ENCODE measurements around the gene PSMA7. TPM values are rescaled to one million over a fixed set of nuclear protein-coding genes. Genes with fewer than 3 reads are reported as not detected.

Gene PSMA7
- total and polyA plus RNA-seq, 4 donors, result 136 to 259 (median 206) TPM

DNA sequence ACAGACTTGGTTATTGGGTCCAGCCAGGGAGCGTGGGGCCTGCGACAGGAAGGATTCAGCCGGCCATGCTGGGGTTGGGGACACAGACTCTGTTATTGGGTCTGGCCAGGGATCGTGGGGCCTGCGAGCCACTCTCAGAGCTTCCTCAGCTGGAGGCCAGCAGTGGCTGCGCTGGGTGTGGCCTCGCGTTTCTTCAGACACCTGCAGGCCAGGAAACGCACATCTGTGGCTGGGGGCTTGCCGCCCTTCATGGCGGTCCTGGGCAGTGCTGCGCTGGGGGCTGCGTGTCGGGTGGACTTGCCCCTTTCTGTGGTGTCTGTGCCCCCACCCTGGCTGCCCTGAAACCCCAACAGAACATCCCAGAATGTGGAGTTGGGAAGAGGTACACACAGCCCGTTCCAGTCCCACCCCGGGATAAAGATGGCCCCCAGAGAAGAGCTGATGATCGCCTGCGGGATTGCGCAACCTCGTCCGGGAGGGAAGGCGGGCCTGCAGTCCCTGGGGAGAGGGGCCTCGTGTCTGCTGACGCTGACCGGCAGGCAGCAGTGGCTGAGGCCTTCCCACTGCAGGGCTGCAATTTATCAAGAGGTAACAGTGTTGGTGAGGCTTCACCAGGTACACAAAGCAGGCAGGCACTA lies 22.7 kb upstream of the PSMA7 start:
- H3K27me3 ChIP-seq (ENCODE audit: control insufficient read depth in 1 of 2, insufficient read depth in 2 of 2, low read length in 1 of 2), result no peaks in the 10 kb centered on the region
- intact Hi-C loops (cut with DNase I), result no loop called here
- WGBS, 2 donors, result 87 to 91% methylated on average over 25 of the region's 25 CpGs
- ATAC-seq (ENCODE audit: low FRiP score) (peak; percentile 33), DNase-seq (no peak)
- no peak overlapping the region for H3K27ac ChIP-seq (ENCODE audit: low read depth in 1 of 2, low read length in 2 of 2)
- no peaks in the 10 kb centered on the region for H3K9me3 ChIP-seq (ENCODE audit: control insufficient read depth, low read length)
- no peak overlapping the region for H3K4me3 ChIP-seq (ENCODE audit: low read length in 2 of 2)
- H3K36me3 ChIP-seq (ENCODE audit: control insufficient read depth in 1 of 2, insufficient read depth in 2 of 2, low read length in 1 of 2), result peaks cover 4 to 16% of the 10 kb centered on the region in 2 donors
- H3K4me1 ChIP-seq (ENCODE audit: control insufficient read depth in 1 of 2, insufficient read depth in 2 of 2, low read length in 2 of 2), result no peaks in the 10 kb centered on the region

DNA sequence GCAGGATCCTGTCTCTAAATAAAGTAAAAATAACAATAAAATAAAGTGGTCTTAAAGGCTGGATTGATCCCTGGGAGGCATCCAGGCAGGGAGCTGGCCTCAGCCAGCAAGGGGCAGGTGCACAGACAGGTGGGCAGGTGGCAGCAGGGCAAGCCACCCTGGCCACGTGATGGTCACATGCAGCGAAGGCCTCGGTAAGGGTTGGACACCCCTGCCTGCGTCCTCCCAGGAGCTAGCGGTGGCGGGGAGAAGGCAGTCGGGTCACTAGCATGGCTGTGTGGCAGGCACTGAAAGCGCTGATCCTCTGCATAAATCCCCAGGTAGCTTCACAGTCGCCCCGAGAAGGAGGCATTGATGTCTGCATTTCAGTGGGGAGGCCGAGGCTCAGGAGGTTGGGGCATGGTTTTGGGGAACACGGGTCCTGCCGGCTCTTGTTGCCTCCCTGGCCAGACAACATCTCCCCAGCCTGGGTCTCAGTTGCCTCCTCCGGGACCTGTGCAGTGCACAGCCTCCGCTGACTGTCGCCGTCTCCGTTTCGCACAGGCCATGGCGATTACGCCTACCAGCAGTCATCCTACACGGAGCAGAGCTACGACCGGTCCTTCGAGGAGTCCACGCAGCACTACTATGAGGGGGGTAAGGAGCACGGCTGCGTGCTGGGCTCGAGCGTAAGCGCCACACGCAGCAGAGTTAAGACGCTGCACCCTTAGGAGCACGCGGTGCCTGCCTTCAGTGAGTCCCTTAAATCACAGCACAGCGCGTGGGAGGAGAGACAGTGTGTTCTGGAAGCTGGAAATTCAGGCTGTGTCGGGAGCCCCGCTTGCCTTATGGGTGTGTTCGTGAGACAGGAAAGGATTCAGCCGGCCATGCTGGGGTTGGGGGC lies 21.9 kb upstream of the PSMA7 start:
- Histone ChIP-seq H3K4me1 (ENCODE audit: control insufficient read depth in 1 of 2, insufficient read depth in 2 of 2, low read length in 2 of 2) (no peaks in the 10 kb centered on the region), H3K36me3 (ENCODE audit: control insufficient read depth in 1 of 2, insufficient read depth in 2 of 2, low read length in 1 of 2) (peaks cover 4 to 16% of the 10 kb centered on the region in 2 donors), H3K27ac (ENCODE audit: low read depth in 1 of 2, low read length in 2 of 2) (no peak overlapping the region), H3K4me3 (ENCODE audit: low read length in 2 of 2) (no peak overlapping the region), H3K9me3 (ENCODE audit: control insufficient read depth, low read length) (no peaks in the 10 kb centered on the region), H3K27me3 (ENCODE audit: control insufficient read depth in 1 of 2, insufficient read depth in 2 of 2, low read length in 1 of 2) (no peaks in the 10 kb centered on the region)
- ATAC-seq (ENCODE audit: low FRiP score) (no peak), DNase-seq (no peak)
- intact Hi-C loops (cut with DNase I), result no loop called here
- WGBS, 2 donors, result 96% methylated on average over 41 of the region's 41 CpGs

DNA sequence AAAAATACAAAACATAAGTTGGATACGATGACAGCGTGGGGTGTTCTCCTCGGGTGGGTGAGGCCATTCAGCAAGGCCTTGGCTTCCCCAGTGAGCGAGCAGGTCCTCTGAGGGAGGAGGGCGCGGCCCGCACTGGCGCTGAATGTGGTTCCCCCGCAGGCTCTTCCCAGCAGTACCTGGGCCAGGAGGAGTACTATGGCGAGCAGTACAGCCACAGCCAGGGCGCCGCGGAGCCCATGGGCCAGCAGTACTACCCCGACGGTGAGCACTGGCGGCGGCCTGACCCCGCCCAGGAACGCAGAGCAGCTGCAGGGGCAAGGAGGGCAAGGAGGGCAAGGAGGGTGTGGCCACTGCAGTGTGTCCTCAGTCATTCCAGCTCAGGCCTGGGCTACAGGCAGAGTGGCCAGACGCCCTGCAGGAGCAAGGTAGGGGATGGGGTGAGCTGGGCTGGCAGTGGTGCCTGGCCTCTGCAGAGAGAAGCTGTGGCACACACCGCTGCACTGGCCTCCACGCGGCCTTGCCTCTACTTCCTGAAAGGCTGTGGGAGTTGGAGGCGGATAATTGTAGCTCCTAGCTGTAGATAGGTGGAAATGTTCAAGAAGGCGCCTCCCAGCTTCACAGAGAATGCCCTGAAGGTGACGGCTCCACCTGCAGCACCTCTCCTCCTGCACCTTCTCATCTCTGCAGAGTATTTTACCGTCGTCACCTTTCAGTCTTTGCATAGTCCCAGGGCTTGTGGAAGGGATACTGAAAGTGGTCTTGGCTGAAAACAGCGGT lies 21.0 kb upstream of the PSMA7 start:
- Histone ChIP-seq H3K27me3 (ENCODE audit: control insufficient read depth in 1 of 2, insufficient read depth in 2 of 2, low read length in 1 of 2) (no peaks in the 10 kb centered on the region), H3K9me3 (ENCODE audit: control insufficient read depth, low read length) (no peaks in the 10 kb centered on the region), H3K4me3 (ENCODE audit: low read length in 2 of 2) (no peak overlapping the region), H3K36me3 (ENCODE audit: control insufficient read depth in 1 of 2, insufficient read depth in 2 of 2, low read length in 1 of 2) (peaks cover 4 to 16% of the 10 kb centered on the region in 2 donors), H3K4me1 (ENCODE audit: control insufficient read depth in 1 of 2, insufficient read depth in 2 of 2, low read length in 2 of 2) (no peaks in the 10 kb centered on the region), H3K27ac (ENCODE audit: low read depth in 1 of 2, low read length in 2 of 2) (no peak overlapping the region)
- DNase-seq (no peak), ATAC-seq (ENCODE audit: low FRiP score) (no peak)
- intact Hi-C loops (cut with DNase I), result no loop called here
- 95 to 97% methylated on average over 29 of the region's 29 CpGs for WGBS, 2 donors

DNA sequence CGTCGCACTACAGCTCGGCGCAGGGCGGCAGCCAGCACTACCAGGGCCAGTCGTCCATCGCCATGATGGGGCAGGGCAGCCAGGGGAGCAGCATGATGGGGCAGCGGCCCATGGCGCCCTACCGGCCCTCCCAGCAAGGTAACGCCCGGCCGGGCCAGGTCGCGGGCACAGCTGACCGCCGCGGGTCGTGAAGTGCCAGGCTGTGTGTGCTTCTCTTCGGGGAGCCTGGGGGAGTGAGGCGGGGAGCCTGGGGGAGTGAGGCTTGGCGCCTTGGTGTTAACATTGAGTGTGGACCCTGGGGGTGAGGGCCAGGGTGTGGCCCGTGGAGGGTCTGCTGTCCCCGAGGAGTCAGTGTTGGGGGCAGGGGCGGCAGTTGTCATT lies 20.3 kb upstream of the PSMA7 start:
- H3K27ac ChIP-seq (ENCODE audit: low read depth in 1 of 2, low read length in 2 of 2), result no peak overlapping the region
- DNase-seq (no peak), ATAC-seq (ENCODE audit: low FRiP score) (no peak)
- intact Hi-C loops (cut with DNase I), result no loop called here
- no peaks in the 10 kb centered on the region for H3K9me3 ChIP-seq (ENCODE audit: control insufficient read depth, low read length)
- no peak overlapping the region for H3K4me3 ChIP-seq (ENCODE audit: low read length in 2 of 2)
- no peaks in the 10 kb centered on the region for H3K4me1 ChIP-seq (ENCODE audit: control insufficient read depth in 1 of 2, insufficient read depth in 2 of 2, low read length in 2 of 2)
- WGBS, 2 donors, result 95 to 96% methylated on average over 25 of the region's 25 CpGs
- H3K27me3 ChIP-seq (ENCODE audit: control insufficient read depth in 1 of 2, insufficient read depth in 2 of 2, low read length in 1 of 2), result no peaks in the 10 kb centered on the region
- peaks cover 4 to 14% of the 10 kb centered on the region in 2 donors for H3K36me3 ChIP-seq (ENCODE audit: control insufficient read depth in 1 of 2, insufficient read depth in 2 of 2, low read length in 1 of 2)

DNA sequence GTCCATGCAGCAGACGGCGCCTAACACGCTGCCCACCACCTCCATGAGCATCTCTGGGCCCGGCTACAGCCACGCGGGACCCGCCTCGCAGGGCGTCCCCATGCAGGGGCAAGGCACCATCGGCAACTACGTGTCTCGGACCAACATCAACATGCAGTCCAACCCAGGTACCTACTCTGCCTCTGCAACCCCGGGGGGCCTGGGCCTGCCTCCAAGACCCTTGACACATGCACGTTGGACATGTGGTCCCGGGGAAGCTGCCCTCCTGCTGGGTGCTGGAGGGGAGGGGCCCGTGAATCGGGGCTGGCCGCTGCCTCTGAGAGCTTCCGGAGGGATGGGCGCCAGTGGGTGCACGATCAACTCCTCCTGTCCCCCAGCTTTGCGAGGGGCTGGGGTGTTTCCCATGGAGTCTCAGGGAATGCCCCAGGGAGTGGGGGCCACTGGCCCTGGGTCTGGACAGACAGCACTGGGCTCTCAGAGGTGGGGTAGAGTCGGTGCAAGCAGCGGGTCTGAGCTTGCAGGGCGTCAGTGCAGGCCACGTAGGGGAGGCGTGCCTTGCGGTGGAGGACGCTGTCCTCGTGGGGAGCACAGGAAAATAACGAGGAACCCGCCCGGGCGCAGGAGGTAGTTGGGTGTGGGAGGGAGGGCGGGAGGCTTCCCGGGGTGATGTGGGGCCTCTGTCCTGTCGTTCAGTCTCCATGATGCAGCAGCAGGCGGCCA lies 19.7 kb upstream of the PSMA7 start:
- H3K9me3 ChIP-seq (ENCODE audit: control insufficient read depth, low read length), result no peaks in the 10 kb centered on the region
- no peaks in the 10 kb centered on the region for H3K27me3 ChIP-seq (ENCODE audit: control insufficient read depth in 1 of 2, insufficient read depth in 2 of 2, low read length in 1 of 2)
- H3K4me3 ChIP-seq (ENCODE audit: low read length in 2 of 2), result no peak overlapping the region
- DNase-seq (no peak), ATAC-seq (ENCODE audit: low FRiP score) (no peak)
- no peaks in the 10 kb centered on the region for H3K4me1 ChIP-seq (ENCODE audit: control insufficient read depth in 1 of 2, insufficient read depth in 2 of 2, low read length in 2 of 2)
- no peak overlapping the region for H3K27ac ChIP-seq (ENCODE audit: low read depth in 1 of 2, low read length in 2 of 2)
- peaks cover 4 to 12% of the 10 kb centered on the region in 2 donors for H3K36me3 ChIP-seq (ENCODE audit: control insufficient read depth in 1 of 2, insufficient read depth in 2 of 2, low read length in 1 of 2)
- intact Hi-C loops (cut with DNase I), result no loop called here
- 94 to 95% methylated on average over 38 of the region's 38 CpGs for WGBS, 2 donors

DNA sequence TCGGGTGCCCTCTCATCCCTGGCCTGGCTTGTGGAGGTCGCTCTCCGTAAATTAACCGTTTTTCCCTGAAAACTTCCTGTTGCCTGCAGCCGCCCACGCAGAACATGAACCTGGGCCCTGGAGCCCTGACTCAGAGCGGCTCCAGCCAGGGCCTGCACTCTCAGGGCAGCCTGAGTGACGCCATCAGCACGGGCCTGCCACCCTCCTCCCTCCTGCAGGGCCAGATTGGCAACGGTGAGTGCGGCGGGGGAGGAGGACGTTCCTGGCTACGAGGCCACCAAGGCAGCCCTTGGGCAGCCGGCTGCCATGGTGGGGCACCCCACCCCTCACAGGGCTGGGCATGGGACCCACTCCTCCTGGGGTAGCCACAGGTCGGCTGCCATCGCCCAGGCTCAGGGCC lies 18.2 kb upstream of the PSMA7 start:
- H3K9me3 ChIP-seq (ENCODE audit: control insufficient read depth, low read length), result no peaks in the 10 kb centered on the region
- H3K27ac ChIP-seq (ENCODE audit: low read depth in 1 of 2, low read length in 2 of 2), result no peak overlapping the region
- ATAC-seq (ENCODE audit: low FRiP score) (no peak), DNase-seq (no peak)
- H3K27me3 ChIP-seq (ENCODE audit: control insufficient read depth in 1 of 2, insufficient read depth in 2 of 2, low read length in 1 of 2), result no peaks in the 10 kb centered on the region
- H3K36me3 ChIP-seq (ENCODE audit: control insufficient read depth in 1 of 2, insufficient read depth in 2 of 2, low read length in 1 of 2), result peaks cover 4 to 12% of the 10 kb centered on the region in 2 donors
- H3K4me3 ChIP-seq (ENCODE audit: low read length in 2 of 2), result no peak overlapping the region
- intact Hi-C loops (cut with DNase I), result no loop called here
- no peaks in the 10 kb centered on the region for H3K4me1 ChIP-seq (ENCODE audit: control insufficient read depth in 1 of 2, insufficient read depth in 2 of 2, low read length in 2 of 2)
- WGBS, 2 donors, result 87 to 89% methylated on average over 17 of the region's 17 CpGs

DNA sequence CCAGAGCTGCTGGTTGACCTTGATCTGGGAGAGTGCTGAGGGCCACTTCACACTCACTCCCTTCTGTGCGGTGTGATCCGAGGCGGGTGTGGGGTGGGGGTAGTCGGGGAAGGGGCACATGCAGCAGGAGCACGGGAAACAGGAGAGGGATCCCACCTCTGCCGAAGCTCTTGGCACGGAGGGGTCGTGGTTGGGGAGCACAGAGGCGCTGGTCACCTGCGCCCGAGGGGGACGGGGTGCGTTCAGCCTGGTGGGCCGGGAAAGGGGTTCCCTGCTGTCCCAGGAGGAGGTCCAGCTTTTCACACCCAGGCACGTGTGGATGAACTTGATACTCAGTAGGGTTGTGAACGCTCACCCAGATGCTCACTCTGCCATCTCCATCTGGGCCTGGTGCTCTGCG lies 17.7 kb upstream of the PSMA7 start:
- Histone ChIP-seq H3K36me3 (ENCODE audit: control insufficient read depth in 1 of 2, insufficient read depth in 2 of 2, low read length in 1 of 2) (peaks cover 4 to 12% of the 10 kb centered on the region in 2 donors), H3K4me1 (ENCODE audit: control insufficient read depth in 1 of 2, insufficient read depth in 2 of 2, low read length in 2 of 2) (no peaks in the 10 kb centered on the region), H3K27me3 (ENCODE audit: control insufficient read depth in 1 of 2, insufficient read depth in 2 of 2, low read length in 1 of 2) (no peaks in the 10 kb centered on the region), H3K27ac (ENCODE audit: low read depth in 1 of 2, low read length in 2 of 2) (no peak overlapping the region), H3K9me3 (ENCODE audit: control insufficient read depth, low read length) (no peaks in the 10 kb centered on the region), H3K4me3 (ENCODE audit: low read length in 2 of 2) (no peak overlapping the region)
- DNase-seq (no peak), ATAC-seq (ENCODE audit: low FRiP score) (no peak)
- intact Hi-C loops (cut with DNase I), result no loop called here
- 91 to 93% methylated on average over 17 of the region's 17 CpGs for WGBS, 2 donors

DNA sequence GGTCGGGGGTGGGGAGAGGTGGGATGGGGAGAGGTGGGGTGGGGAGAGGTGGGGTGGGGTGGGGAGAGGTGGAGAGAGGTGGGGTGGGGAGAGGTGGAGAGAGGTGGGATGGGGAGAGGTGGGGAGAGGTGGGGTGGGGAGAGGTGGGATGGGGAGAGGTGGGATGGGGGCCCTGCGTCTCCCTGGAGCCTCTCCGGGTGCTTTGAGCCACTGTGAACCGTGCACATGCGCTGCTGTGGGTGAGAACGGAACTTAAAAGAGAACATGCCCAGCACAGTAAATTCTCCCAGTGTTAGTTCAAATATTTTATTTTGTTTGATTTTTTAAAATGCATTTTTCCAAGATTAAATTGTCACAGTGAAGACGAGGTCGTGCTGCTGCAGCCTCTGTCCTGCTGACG lies 17.1 kb upstream of the PSMA7 start:
- H3K4me3 ChIP-seq (ENCODE audit: low read length in 2 of 2), result no peak overlapping the region
- no peak for DNase-seq
- no peaks in the 10 kb centered on the region for H3K4me1 ChIP-seq (ENCODE audit: control insufficient read depth in 1 of 2, insufficient read depth in 2 of 2, low read length in 2 of 2)
- 89 to 96% methylated on average over 9 of the region's 9 CpGs for WGBS, 2 donors
- no peak for ATAC-seq (ENCODE audit: low FRiP score)
- intact Hi-C loops (cut with DNase I), result no loop called here
- H3K27me3 ChIP-seq (ENCODE audit: control insufficient read depth in 1 of 2, insufficient read depth in 2 of 2, low read length in 1 of 2), result no peaks in the 10 kb centered on the region
- no peak overlapping the region for H3K27ac ChIP-seq (ENCODE audit: low read depth in 1 of 2, low read length in 2 of 2)
- H3K9me3 ChIP-seq (ENCODE audit: control insufficient read depth, low read length), result no peaks in the 10 kb centered on the region
- peaks cover 4 to 9% of the 10 kb centered on the region in 2 donors for H3K36me3 ChIP-seq (ENCODE audit: control insufficient read depth in 1 of 2, insufficient read depth in 2 of 2, low read length in 1 of 2)
